WTC11 (cell line): ENCODE results near the gene CYP2F1.

Experiments
- ESRRA ChIP-seq: sonication (generic); formaldehyde crosslinking; IDR thresholded peaks from 2 replicates; pipeline ENCODE4 v1.8.1; 2022; ENCODE audit warnings: mild to moderate bottlenecking, missing genetic modification reagents, borderline replicate concordance
- MXD4 ChIP-seq: fragments of 250-450 bp; sonication (Bioruptor Pico); IDR thresholded peaks from 2 replicates; pipeline ENCODE4 v1.8.0; 2021; ENCODE audit warnings: mild to moderate bottlenecking, moderate library complexity, borderline replicate concordance
- NFYB ChIP-seq: sonication (generic); formaldehyde crosslinking; conservative IDR thresholded peaks from 2 replicates; pipeline ENCODE4 v1.8.0; 2022; ENCODE audit warnings: low read depth, missing genetic modification reagents
- USF1 ChIP-seq: sonication (generic); formaldehyde crosslinking; IDR thresholded peaks from 2 replicates; pipeline ENCODE4 v1.8.0; 2022; ENCODE audit warnings: mild to moderate bottlenecking, missing genetic modification reagents
- ZNF219 ChIP-seq: sonication (generic); formaldehyde crosslinking; IDR thresholded peaks from 2 replicates; pipeline ENCODE4 v1.8.0; 2023; ENCODE audit warnings: missing genetic modification reagents, mild to moderate bottlenecking, borderline replicate concordance
- TF ChIP-seq, protein P1 (sequence below): sonication (generic); formaldehyde crosslinking; conservative IDR thresholded peaks from 2 replicates; pipeline ENCODE4 v1.8.1; 2023; ENCODE audit warnings: mild to moderate bottlenecking, low read depth, missing genetic modification reagents, moderate library complexity
- TF ChIP-seq, protein P2 (sequence below): sonication (generic); formaldehyde crosslinking; IDR thresholded peaks from 2 replicates; pipeline ENCODE4 v1.8.0; 2022; ENCODE audit warnings: mild to moderate bottlenecking, missing genetic modification reagents
- TF ChIP-seq, protein P3 (sequence below): fragments of 200-600 bp; IDR thresholded peaks from 2 replicates; pipeline ENCODE4 v1.8.0; 2022; ENCODE audit warnings: antibody characterized with exemption
- TF ChIP-seq, protein P4 (sequence below): sonication (generic); formaldehyde crosslinking; IDR thresholded peaks from 2 replicates; pipeline ENCODE4 v1.8.1; 2023; ENCODE audit warnings: mild to moderate bottlenecking, missing genetic modification reagents, moderate library complexity

GRCh38 chr19:41134616-41135015 is 20.4 kb downstream of the CYP2F1 start:
- TF ChIP-seq USF1 (CRISPR knock-in tag) (no peak), ESRRA (CRISPR knock-in tag) (no peak), MXD4 (no peak), ZNF219 (CRISPR knock-in tag) (no peak), NFYB (CRISPR knock-in tag) (no peak)
- TF ChIP-seq, protein P1, sequence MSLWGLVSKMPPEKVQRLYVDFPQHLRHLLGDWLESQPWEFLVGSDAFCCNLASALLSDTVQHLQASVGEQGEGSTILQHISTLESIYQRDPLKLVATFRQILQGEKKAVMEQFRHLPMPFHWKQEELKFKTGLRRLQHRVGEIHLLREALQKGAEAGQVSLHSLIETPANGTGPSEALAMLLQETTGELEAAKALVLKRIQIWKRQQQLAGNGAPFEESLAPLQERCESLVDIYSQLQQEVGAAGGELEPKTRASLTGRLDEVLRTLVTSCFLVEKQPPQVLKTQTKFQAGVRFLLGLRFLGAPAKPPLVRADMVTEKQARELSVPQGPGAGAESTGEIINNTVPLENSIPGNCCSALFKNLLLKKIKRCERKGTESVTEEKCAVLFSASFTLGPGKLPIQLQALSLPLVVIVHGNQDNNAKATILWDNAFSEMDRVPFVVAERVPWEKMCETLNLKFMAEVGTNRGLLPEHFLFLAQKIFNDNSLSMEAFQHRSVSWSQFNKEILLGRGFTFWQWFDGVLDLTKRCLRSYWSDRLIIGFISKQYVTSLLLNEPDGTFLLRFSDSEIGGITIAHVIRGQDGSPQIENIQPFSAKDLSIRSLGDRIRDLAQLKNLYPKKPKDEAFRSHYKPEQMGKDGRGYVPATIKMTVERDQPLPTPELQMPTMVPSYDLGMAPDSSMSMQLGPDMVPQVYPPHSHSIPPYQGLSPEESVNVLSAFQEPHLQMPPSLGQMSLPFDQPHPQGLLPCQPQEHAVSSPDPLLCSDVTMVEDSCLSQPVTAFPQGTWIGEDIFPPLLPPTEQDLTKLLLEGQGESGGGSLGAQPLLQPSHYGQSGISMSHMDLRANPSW (CRISPR knock-in tag): no peak
- TF ChIP-seq, protein P2, sequence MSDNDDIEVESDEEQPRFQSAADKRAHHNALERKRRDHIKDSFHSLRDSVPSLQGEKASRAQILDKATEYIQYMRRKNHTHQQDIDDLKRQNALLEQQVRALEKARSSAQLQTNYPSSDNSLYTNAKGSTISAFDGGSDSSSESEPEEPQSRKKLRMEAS (CRISPR knock-in tag): no peak
- TF ChIP-seq, protein P3, sequence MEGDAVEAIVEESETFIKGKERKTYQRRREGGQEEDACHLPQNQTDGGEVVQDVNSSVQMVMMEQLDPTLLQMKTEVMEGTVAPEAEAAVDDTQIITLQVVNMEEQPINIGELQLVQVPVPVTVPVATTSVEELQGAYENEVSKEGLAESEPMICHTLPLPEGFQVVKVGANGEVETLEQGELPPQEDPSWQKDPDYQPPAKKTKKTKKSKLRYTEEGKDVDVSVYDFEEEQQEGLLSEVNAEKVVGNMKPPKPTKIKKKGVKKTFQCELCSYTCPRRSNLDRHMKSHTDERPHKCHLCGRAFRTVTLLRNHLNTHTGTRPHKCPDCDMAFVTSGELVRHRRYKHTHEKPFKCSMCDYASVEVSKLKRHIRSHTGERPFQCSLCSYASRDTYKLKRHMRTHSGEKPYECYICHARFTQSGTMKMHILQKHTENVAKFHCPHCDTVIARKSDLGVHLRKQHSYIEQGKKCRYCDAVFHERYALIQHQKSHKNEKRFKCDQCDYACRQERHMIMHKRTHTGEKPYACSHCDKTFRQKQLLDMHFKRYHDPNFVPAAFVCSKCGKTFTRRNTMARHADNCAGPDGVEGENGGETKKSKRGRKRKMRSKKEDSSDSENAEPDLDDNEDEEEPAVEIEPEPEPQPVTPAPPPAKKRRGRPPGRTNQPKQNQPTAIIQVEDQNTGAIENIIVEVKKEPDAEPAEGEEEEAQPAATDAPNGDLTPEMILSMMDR: no peak
- TF ChIP-seq, protein P4, sequence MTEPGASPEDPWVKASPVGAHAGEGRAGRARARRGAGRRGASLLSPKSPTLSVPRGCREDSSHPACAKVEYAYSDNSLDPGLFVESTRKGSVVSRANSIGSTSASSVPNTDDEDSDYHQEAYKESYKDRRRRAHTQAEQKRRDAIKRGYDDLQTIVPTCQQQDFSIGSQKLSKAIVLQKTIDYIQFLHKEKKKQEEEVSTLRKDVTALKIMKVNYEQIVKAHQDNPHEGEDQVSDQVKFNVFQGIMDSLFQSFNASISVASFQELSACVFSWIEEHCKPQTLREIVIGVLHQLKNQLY (CRISPR knock-in tag): no peak
